ENCODE data around the gene DCUN1D3.
A peak's percentile ranks its signal among the peaks of the same experiment; 100 is the strongest.

DCUN1D3 gene

GRCh38 chr16:20918486-20919239, 18.5 kb upstream of the DCUN1D3 start:
- peak; percentile 54 for DNase-seq (ENCODE audit: low read depth)

GRCh38 chr16:20916942-20917341, 16.8 kb upstream of the DCUN1D3 start:
- no peak for DNase-seq (ENCODE audit: low read depth)

- DNase-seq (ENCODE audit: low read depth): no peak
Measured at GRCh38 chr16:20916289-20916688, 16.1 kb upstream of the DCUN1D3 start.

- DNase-seq (ENCODE audit: low read depth): no peak
Measured at GRCh38 chr16:20911361-20911760, 11.2 kb upstream of the DCUN1D3 start.

GRCh38 chr16:20910781-20911321, 10.7 kb upstream of the DCUN1D3 start:
- DNase-seq (ENCODE audit: low read depth): peak; percentile 90

GRCh38 chr16:20906341-20907255, 6.4 kb upstream of the DCUN1D3 start:
- peak; percentile 71 for DNase-seq (ENCODE audit: low read depth)

- peak; percentile 57 for DNase-seq (ENCODE audit: low read depth)
Measured at GRCh38 chr16:20905576-20905975, 5.4 kb upstream of the DCUN1D3 start.

GRCh38 chr16:20904507-20905081, 4.4 kb upstream of the DCUN1D3 start:
- peak; percentile 91 for DNase-seq (ENCODE audit: low read depth)

GRCh38 chr16:20903899-20904506, 3.8 kb upstream of the DCUN1D3 start:
- DNase-seq (ENCODE audit: low read depth): no peak

GRCh38 chr16:20903116-20903898, 3.1 kb upstream of the DCUN1D3 start:
- no peak for DNase-seq (ENCODE audit: low read depth)

GRCh38 chr16:20902426-20902825, 2.3 kb upstream of the DCUN1D3 start:
- no peak for DNase-seq (ENCODE audit: low read depth)

GRCh38 chr16:20901436-20902112, 1.4 kb upstream of the DCUN1D3 start:
- no peak for DNase-seq (ENCODE audit: low read depth)

GRCh38 chr16:20901068-20901435, 894 bp upstream of the DCUN1D3 start:
- DNase-seq (ENCODE audit: low read depth): no peak

GRCh38 chr16:20899477-20900298, 470 bp downstream of the DCUN1D3 start:
- DNase-seq (ENCODE audit: low read depth): no peak

GRCh38 chr16:20899071-20899470, 1.1 kb downstream of the DCUN1D3 start:
- DNase-seq (ENCODE audit: low read depth): peak; percentile 88

GRCh38 chr16:20897922-20898321, 2.2 kb downstream of the DCUN1D3 start:
- DNase-seq (ENCODE audit: low read depth): peak; percentile 77

GRCh38 chr16:20897253-20897897, 2.8 kb downstream of the DCUN1D3 start:
- peak; percentile 93 for DNase-seq (ENCODE audit: low read depth)

- no peak for DNase-seq (ENCODE audit: low read depth)
Measured at GRCh38 chr16:20894388-20894787, 5.8 kb downstream of the DCUN1D3 start.

- no peak for DNase-seq (ENCODE audit: low read depth)
Measured at GRCh38 chr16:20889625-20890275, 10.4 kb downstream of the DCUN1D3 start.
